GM23338 (cell line): ENCODE data around the gene STXBP2. TPM values are rescaled to one million over a fixed set of nuclear protein-coding genes. Genes with fewer than 3 reads are reported as not detected.

Experiments used
- ATAC-seq: fragments of 200-7000 bp; cut with Tn5 transposase; 3 replicates; pipeline ENCODE4 v1.9.1; 2020
- DNase-seq: peaks from one replicate; pipeline ENCODE4 v3.0.0-alpha.2; 2015; ENCODE audit warnings: low spot score
- H2AFZ ChIP-seq: fragments of 200-600 bp; sonication (generic); 2 replicates; pipeline ENCODE4 v1.8.0; 2016; ENCODE audit warnings: antibody characterized with exemption, mild to moderate bottlenecking, moderate library complexity
- H3F3A ChIP-seq: fragments of 200-600 bp; sonication (generic); replicated peaks from 2 replicates; pipeline ENCODE4 v1.8.0; 2017; ENCODE audit warnings: antibody characterized with exemption, mixed run types, low read depth
- H3K27ac ChIP-seq: fragments of 200-600 bp; sonication (generic); 2 replicates; pipeline ENCODE4 v1.6.1; 2016; ENCODE audit warnings: low read depth
- H3K27me3 ChIP-seq: fragments of 200-600 bp; sonication (generic); 2 replicates; pipeline ENCODE4 v1.8.0; 2016; ENCODE audit warnings: mild to moderate bottlenecking, mixed run types, moderate library complexity; ENCODE audit not compliant: insufficient read depth
- H3K36me3 ChIP-seq: fragments of 200-600 bp; sonication (generic); 2 replicates; pipeline ENCODE4 v1.8.0; 2016; ENCODE audit warnings: mild to moderate bottlenecking; ENCODE audit not compliant: insufficient read depth
- H3K4me1 ChIP-seq: fragments of 200-600 bp; sonication (generic); 2 replicates; pipeline ENCODE4 v1.8.0; 2016; ENCODE audit warnings: mild to moderate bottlenecking, moderate library complexity; ENCODE audit not compliant: insufficient read depth
- H3K4me2 ChIP-seq: fragments of 200-600 bp; sonication (generic); 2 replicates; pipeline ENCODE4 v1.7.1; 2017; ENCODE audit warnings: mixed run types
- H3K4me3 ChIP-seq: fragments of 200-600 bp; sonication (generic); 2 replicates; pipeline ENCODE4 v1.6.1; 2016; ENCODE audit warnings: mixed run types
- H3K79me2 ChIP-seq: fragments of 200-600 bp; sonication (generic); replicated peaks from 2 replicates; pipeline ENCODE4 v1.8.0; 2017; ENCODE audit warnings: mild to moderate bottlenecking; ENCODE audit not compliant: insufficient read depth
- H3K9me2 ChIP-seq: fragments of 200-600 bp; sonication (generic); 2 replicates; pipeline ENCODE4 v1.8.0; 2017; ENCODE audit not compliant: insufficient read depth
- H4K20me1 ChIP-seq: fragments of 200-600 bp; sonication (generic); replicated peaks from 2 replicates; pipeline ENCODE4 v1.8.0; 2017; ENCODE audit warnings: mild to moderate bottlenecking; ENCODE audit not compliant: insufficient read depth
- H3K27ac Mint-ChIP-seq: 2 replicates; pipeline ENCODE4 v1.8.0; 2020; ENCODE audit warnings: inconsistent platforms, mild to moderate bottlenecking, moderate library complexity, mixed read lengths
- H3K27me3 Mint-ChIP-seq: 3 replicates; pipeline ENCODE4 v1.8.0; 2022; ENCODE audit warnings: low read depth, mild to moderate bottlenecking, moderate library complexity, mixed read lengths, inconsistent platforms; ENCODE audit not compliant: insufficient read depth, poor library complexity
- H3K36me3 Mint-ChIP-seq: 3 replicates; pipeline ENCODE4 v1.8.0; 2021; ENCODE audit warnings: low read depth, mild to moderate bottlenecking, inconsistent platforms, moderate library complexity, mixed read lengths
- H3K4me1 Mint-ChIP-seq: 3 replicates; pipeline ENCODE4 v1.8.0; 2020; ENCODE audit warnings: mild to moderate bottlenecking, inconsistent platforms, mixed read lengths
- H3K4me3 Mint-ChIP-seq: 3 replicates; pipeline ENCODE4 v1.8.0; 2021; ENCODE audit warnings: moderate library complexity, mild to moderate bottlenecking, inconsistent platforms, mixed read lengths
- H3K9me3 Mint-ChIP-seq: 3 replicates; pipeline ENCODE4 v1.8.0; 2020; ENCODE audit warnings: moderate library complexity, mild to moderate bottlenecking, inconsistent platforms, mixed read lengths
- CREB1 ChIP-seq: fragments of 250-450 bp; sonication (Bioruptor Pico); IDR thresholded peaks from 2 replicates; pipeline ENCODE4 v1.5.0; 2020; ENCODE audit warnings: low read depth, mild to moderate bottlenecking, moderate library complexity
- CTCF ChIP-seq, 2 experiments: fragments of 200-600 bp in 1 of 2; sonication (generic) in 1 of 2; conservative IDR thresholded peaks; 2 replicates each; pipeline versions ENCODE4 v1.5.1 to v1.6.1; 2016 to 2017; ENCODE audit warnings: antibody characterized with exemption in 2 of 2, low read depth in 2 of 2, mild to moderate bottlenecking in 2 of 2, moderate library complexity in 1 of 2
- ETS1 ChIP-seq: IDR thresholded peaks from 2 replicates; pipeline ENCODE4 v1.6.1; 2016; ENCODE audit warnings: antibody characterized with exemption
- EZH2 ChIP-seq: fragments of 200-600 bp; sonication (generic); IDR thresholded peaks from one replicate; pipeline ENCODE4 v1.8.0; 2017; ENCODE audit warnings: antibody characterized with exemption, mild to moderate bottlenecking, low read depth; ENCODE audit not compliant: unreplicated experiment
- EZH2phosphoT487 ChIP-seq: fragments of 200-600 bp; sonication (generic); IDR thresholded peaks from one replicate; pipeline ENCODE4 v1.8.1; 2018; ENCODE audit warnings: antibody characterized with exemption; ENCODE audit not compliant: unreplicated experiment
- JUNB ChIP-seq: IDR thresholded peaks from one replicate; pipeline ENCODE4 v1.6.1; 2016; ENCODE audit warnings: antibody characterized with exemption; ENCODE audit not compliant: unreplicated experiment
- NANOG ChIP-seq: IDR thresholded peaks from 2 replicates; pipeline ENCODE4 v1.6.1; 2016; ENCODE audit warnings: antibody characterized with exemption, borderline replicate concordance
- POLR2AphosphoS5 ChIP-seq: IDR thresholded peaks from 2 replicates; pipeline ENCODE4 v1.6.1; 2016; ENCODE audit warnings: antibody characterized with exemption, low read depth
- REST ChIP-seq: IDR thresholded peaks from one replicate; pipeline ENCODE4 v1.6.1; 2018; ENCODE audit warnings: antibody characterized with exemption; ENCODE audit not compliant: unreplicated experiment
- STAT1 ChIP-seq: IDR thresholded peaks from one replicate; pipeline ENCODE4 v1.6.1; 2016; ENCODE audit warnings: antibody characterized with exemption; ENCODE audit not compliant: unreplicated experiment
- ZNF114 ChIP-seq: fragments of 250-450 bp; sonication (Bioruptor Pico); IDR thresholded peaks from 2 replicates; pipeline ENCODE4 v1.5.0; 2020; ENCODE audit warnings: mild to moderate bottlenecking, moderate library complexity
- ZNF331 ChIP-seq: fragments of 250-450 bp; sonication (Bioruptor Pico); IDR thresholded peaks from 2 replicates; pipeline ENCODE4 v1.5.0; 2020; ENCODE audit warnings: low read depth, mild to moderate bottlenecking, moderate library complexity
- ZNF462 ChIP-seq: fragments of 250-450 bp; sonication (Bioruptor Pico); IDR thresholded peaks from 2 replicates; pipeline ENCODE4 v1.5.0; 2020; ENCODE audit warnings: mild to moderate bottlenecking, moderate library complexity
- polyA plus RNA-seq: library from polyadenylated mRNA; unstranded; fragments of >200 nt; fragmentation: Nextera tagmentation; extraction: Ambion mirVana; gene quantifications from 2 replicates; pipeline ENCODE4 v1.2.1, GENCODE V29; 2016
- total RNA-seq: library from RNA; depleted of rRNA; stranded (reverse); fragments of >200 nt; shearing (Covaris generic); gene quantifications from 2 replicates; pipeline ENCODE4 v1.2.3, GENCODE V29; 2014

The STXBP2 gene
- total and polyA plus RNA-seq, 2 experiments from 2014 or later = 42.6 to 55.8 TPM

- H3K4me2 ChIP-seq = no peak overlapping the region
Measured at GRCh38 chr19:7624810-7625209, 12.1 kb upstream of the STXBP2 start.

More at GRCh38 chr19:7624810-7625209, 12.1 kb upstream of the STXBP2 start:
- Mint-ChIP-seq H3K27ac (no peak overlapping the region), H3K36me3 (peaks cover 27% of the 10 kb centered on the region), H3K4me1 (peaks cover 9% of the 10 kb centered on the region), H3K9me3 (no peaks in the 10 kb centered on the region; the same call in 2 of the 3 replicates), H3K4me3 (no peak overlapping the region), H3K27me3 (peaks cover 9% of the 10 kb centered on the region)
- Histone ChIP-seq H3K4me3 (no peak overlapping the region), H3K79me2 (peaks cover 31% of the 10 kb centered on the region), H3K9me2 (no peaks in the 10 kb centered on the region), H3K36me3 (no peaks in the 10 kb centered on the region; the same call in 1 of the 2 replicates), H3K27me3 (no peaks in the 10 kb centered on the region), H3K27ac (no peak overlapping the region), H3K4me1 (peaks cover 6% of the 10 kb centered on the region; the same call in 1 of the 2 replicates), H2AFZ (no peak overlapping the region), H4K20me1 (peaks cover 8% of the 10 kb centered on the region), H3F3A (no peaks in the 10 kb centered on the region)
- TF ChIP-seq EZH2phosphoT487 (no peak), ETS1 (no peak), ZNF114 (CRISPR knock-in tag) (no peak), ZNF331 (CRISPR knock-in tag) (no peak), STAT1 (no peak), ZNF462 (CRISPR knock-in tag) (no peak), CREB1 (CRISPR knock-in tag) (no peak), JUNB (no peak), EZH2 (no peak), REST (no peak), CTCF (conservative IDR thresholded peaks at IDR 0.05; ENCODE audit: low read depth in 2 of 2) (no peak), POLR2AphosphoS5 (no peak), NANOG (no peak)
- no peak for DNase-seq
- ATAC-seq = no peak
